Thymus (tissue), 11 donors: ENCODE data around the gene SECTM1. TPM values are rescaled to one million over a fixed set of nuclear protein-coding genes. Genes with fewer than 3 reads are reported as not detected.
"Not testable (repeated sequence)": the region's sequence is repeated elsewhere in the genome, so short reads cannot be mapped to it uniquely, and the experiment has no call there.

Experiments
- DNase-seq, 9 donors: peaks; one replicate each; pipeline ENCODE4 v3.0.0-alpha.2; 2013; ENCODE audit warnings: low spot score in 9 of 9, low read depth in 6 of 9, missing footprints in 1 of 9
- H3K27ac ChIP-seq, 2 donors: one replicate each; pipeline ENCODE4 v1.5.1; 2013; ENCODE audit warnings: control low read depth in 1 of 2, low read depth in 1 of 2, low read length in 1 of 2, mild to moderate bottlenecking in 1 of 2, moderate library complexity in 1 of 2
- H3K27me3 ChIP-seq, 2 donors: one replicate each; pipeline ENCODE4 v1.5.1; 2013; ENCODE audit warnings: low read length in 1 of 2; ENCODE audit not compliant: control insufficient read depth in 2 of 2, insufficient read depth in 1 of 2
- H3K36me3 ChIP-seq, 2 donors: one replicate each; pipeline ENCODE4 v1.5.1; 2013; ENCODE audit warnings: low read length in 1 of 2, mild to moderate bottlenecking in 1 of 2, moderate library complexity in 1 of 2; ENCODE audit not compliant: control insufficient read depth in 2 of 2, insufficient read depth in 2 of 2
- H3K4me1 ChIP-seq, 2 donors: one replicate each; pipeline ENCODE4 v1.5.1; 2013; ENCODE audit warnings: low read length in 2 of 2; ENCODE audit not compliant: control insufficient read depth in 2 of 2, insufficient read depth in 2 of 2
- H3K4me3 ChIP-seq, 2 donors: one replicate each; pipeline ENCODE4 v1.5.1; 2013; ENCODE audit warnings: low read length in 2 of 2, control low read depth in 1 of 2, mild to moderate bottlenecking in 1 of 2
- H3K9me3 ChIP-seq, 2 donors: one replicate each; pipeline ENCODE4 v1.5.1; 2013; ENCODE audit warnings: low read length in 1 of 2, mild to moderate bottlenecking in 1 of 2; ENCODE audit not compliant: control insufficient read depth in 2 of 2, insufficient read depth in 1 of 2
- WGBS: extraction: QIAGEN DNeasy Blood & Tissue Kit; methylation state at CpG from one replicate; pipeline ENCODE4 v1.1.7; 2013; 5-methylcytosine and 5-hydroxymethylcytosine counted together
- polyA plus RNA-seq: library from polyadenylated mRNA; stranded (reverse); fragments of 200-250 nt; gene quantifications from one replicate; pipeline ENCODE4 v1.2.3, GENCODE V29; 2013
- total RNA-seq: library from RNA; stranded (reverse); fragments of 120-200 nt; gene quantifications from one replicate; pipeline ENCODE4 v1.2.4, GENCODE V29; 2013
- donor health status: healthy.

Gene SECTM1
- total and polyA plus RNA-seq, 2 donors = 7.5 to 11.7 TPM

DNA sequence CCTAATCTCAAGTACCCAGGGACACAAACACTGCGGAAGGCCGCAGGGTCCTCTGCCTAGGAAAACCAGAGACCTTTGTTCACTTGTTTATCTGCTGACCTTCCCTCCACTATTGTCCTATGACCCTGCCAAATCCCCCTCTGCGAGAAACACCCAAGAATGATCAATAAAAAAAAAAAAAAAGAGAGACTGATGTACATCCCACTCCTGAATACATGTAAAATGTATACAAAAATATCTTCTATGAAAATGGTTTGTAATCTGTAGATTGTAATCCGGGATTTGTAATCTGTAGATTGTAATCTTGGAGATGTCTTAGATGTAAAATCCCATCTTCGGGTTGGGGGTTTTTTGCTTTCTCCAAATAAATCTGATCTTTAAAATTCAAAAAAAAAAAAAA lies 43.7 kb upstream of the SECTM1 start:
- H3K4me3 ChIP-seq, H3K36me3 ChIP-seq, H3K27ac ChIP-seq, DNase-seq, H3K9me3 ChIP-seq, H3K4me1 ChIP-seq: not testable (repeated sequence)
- 57% methylated on average over 3 of the region's 5 CpGs for WGBS
- peaks cover 38 to 68% of the 10 kb centered on the region in 2 donors for H3K27me3 ChIP-seq

DNA sequence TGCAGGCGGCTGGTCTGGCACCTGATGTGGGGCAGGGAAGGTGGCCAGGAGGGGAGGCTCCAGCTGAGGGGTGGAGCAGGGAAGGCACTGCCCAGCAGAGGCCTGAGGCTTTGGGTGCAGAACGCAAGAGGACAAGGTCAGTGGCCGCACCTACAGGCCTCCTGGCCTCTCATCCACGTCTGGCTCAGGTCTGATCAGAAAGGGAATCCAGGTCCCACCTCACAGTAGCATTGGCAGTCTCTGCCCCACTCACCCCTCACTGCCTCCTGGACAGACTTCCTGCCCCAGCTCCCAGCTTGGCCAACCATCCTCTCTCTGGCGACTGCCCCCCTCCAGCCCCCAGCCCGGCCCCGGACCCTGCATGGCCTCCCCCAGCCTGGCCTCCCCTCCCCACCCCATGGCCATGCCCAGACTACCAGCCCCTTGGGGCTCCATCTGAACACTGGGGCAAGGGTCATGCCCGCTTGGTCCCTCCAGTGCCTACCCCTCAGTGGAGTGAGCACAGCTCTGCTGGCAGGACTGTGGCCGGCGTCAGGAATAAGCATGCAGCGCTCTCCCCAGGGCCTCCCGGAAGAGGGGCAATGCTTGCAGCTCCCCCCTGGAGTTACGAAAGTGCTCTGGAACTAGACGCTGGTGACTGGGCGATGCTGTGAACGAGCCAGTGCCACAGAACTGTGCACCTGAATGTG lies 42.6 kb upstream of the SECTM1 start:
- H3K27me3 ChIP-seq = peaks cover 50 to 79% of the 10 kb centered on the region in 2 donors
- H3K4me3 ChIP-seq = no peak overlapping the region

DNA sequence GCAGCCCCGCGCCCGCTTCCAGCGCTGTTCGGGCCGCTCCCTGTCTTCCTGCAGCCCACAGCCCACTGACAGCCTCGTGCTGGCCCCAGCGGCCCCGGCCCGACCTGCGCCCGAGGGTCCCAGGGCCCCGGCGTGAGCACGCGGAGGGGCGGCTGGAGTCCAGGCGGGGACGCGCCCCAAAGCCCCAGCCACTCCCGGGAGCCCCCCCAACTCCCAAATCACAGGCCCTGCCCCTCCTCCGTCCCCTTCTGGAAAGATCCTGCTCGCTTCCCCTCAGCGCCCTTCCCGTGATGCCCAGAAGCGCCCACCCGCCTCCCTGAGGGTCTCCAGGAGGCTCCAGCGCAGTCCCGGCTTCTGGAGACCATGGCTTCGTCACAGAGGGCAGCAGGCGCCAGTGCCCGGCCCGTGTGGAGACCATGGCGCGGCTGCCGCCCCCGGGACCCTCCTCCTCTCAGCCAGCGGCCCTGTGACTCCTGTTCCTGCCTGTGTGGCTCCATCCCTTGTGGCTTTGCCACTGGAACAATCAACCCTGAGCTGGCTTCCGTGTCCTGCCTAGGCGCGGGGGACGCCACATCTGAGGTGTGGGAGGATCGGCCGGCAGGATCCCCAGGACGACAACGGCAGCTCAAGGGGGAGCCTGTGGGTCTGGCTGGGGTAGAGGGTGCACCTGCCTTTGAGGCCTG lies 41.9 kb upstream of the SECTM1 start:
- H3K9me3 ChIP-seq = no peaks in the 10 kb centered on the region
- H3K36me3 ChIP-seq = no peaks in the 10 kb centered on the region
- H3K27ac ChIP-seq = no peak overlapping the region
- 69% methylated on average over 46 of the region's 46 CpGs for WGBS
- H3K27me3 ChIP-seq = peaks cover 56 to 85% of the 10 kb centered on the region in 2 donors
- H3K4me1 ChIP-seq = peaks cover 0 to 8% of the 10 kb centered on the region in 2 donors
- DNase-seq = no peak
- H3K4me3 ChIP-seq = no peak overlapping the region

More for the DNA sequence above, 42.6 kb upstream of the SECTM1 start:
- no peaks in the 10 kb centered on the region for H3K9me3 ChIP-seq
- H3K27ac ChIP-seq = no peak overlapping the region
- no peaks in the 10 kb centered on the region for H3K36me3 ChIP-seq
- H3K4me1 ChIP-seq = peaks cover 0 to 3% of the 10 kb centered on the region in 2 donors
- 81% methylated on average over 16 of the region's 16 CpGs for WGBS
- DNase-seq = no peak

DNA sequence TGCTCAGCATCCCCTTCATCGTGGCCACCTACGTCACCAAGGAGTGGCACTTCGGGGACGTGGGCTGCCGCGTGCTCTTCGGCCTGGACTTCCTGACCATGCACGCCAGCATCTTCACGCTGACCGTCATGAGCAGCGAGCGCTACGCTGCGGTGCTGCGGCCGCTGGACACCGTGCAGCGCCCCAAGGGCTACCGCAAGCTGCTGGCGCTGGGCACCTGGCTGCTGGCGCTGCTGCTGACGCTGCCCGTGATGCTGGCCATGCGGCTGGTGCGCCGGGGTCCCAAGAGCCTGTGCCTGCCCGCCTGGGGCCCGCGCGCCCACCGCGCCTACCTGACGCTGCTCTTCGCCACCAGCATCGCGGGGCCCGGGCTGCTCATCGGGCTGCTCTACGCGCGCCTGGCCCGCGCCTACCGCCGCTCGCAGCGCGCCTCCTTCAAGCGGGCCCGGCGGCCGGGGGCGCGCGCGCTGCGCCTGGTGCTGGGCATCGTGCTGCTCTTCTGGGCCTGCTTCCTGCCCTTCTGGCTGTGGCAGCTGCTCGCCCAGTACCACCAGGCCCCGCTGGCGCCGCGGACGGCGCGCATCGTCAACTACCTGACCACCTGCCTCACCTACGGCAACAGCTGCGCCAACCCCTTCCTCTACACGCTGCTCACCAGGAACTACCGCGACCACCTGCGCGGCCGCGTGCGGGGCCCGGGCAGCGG lies 41.2 kb upstream of the SECTM1 start:
- Histone ChIP-seq H3K9me3 (no peaks in the 10 kb centered on the region), H3K36me3 (no peaks in the 10 kb centered on the region), H3K4me3 (no peak overlapping the region), H3K27me3 (peaks cover 61 to 88% of the 10 kb centered on the region in 2 donors), H3K4me1 (peaks cover 0 to 11% of the 10 kb centered on the region in 2 donors), H3K27ac (no peak overlapping the region)
- WGBS = 35% methylated on average over 79 of the region's 79 CpGs
- no peak for DNase-seq

DNA sequence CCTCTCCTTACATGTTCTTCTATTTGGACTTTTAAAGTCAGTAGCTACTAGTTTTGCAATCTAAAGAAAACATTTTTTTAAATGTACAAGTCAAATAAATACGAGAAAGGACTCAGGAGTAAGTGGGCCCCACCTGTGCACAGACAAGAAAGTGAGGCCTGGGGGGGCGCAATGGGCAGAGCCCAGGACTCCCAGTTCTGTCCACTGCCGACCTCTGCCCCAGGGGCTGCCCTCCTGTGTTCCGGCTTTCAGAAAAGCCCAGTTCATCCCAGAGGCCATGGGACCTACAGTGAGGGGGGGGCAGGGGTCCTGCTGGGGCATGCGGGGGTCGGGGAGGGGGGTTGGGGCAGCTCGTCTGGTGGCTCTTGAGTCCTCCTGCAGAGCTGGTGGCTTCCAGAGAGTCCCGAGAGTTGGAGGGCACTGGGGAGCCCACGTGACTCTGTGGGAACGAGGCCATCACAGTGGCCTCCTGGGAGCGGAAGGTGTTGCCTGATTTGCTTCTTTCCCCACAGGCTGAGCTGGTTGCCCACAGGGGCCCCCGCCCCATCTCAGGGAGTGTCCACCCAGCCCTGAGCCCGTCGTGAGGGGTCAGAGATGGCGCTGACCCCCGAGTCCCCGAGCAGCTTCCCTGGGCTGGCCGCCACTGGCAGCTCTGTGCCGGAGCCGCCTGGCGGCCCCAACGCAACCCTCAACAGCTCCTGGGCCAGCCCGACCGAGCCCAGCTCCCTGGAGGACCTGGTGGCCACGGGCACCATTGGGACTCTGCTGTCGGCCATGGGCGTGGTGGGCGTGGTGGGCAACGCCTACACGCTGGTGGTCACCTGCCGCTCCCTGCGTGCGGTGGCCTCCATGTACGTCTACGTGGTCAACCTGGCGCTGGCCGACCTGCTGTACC lies 40.4 kb upstream of the SECTM1 start:
- Histone ChIP-seq H3K4me1 (peaks cover 0 to 11% of the 10 kb centered on the region in 2 donors), H3K36me3 (no peaks in the 10 kb centered on the region), H3K9me3 (no peaks in the 10 kb centered on the region), H3K27ac (no peak overlapping the region), H3K27me3 (peaks cover 62 to 90% of the 10 kb centered on the region in 2 donors), H3K4me3 (no peak overlapping the region)
- no peak for DNase-seq
- 93% methylated on average over 37 of the region's 37 CpGs for WGBS

DNA sequence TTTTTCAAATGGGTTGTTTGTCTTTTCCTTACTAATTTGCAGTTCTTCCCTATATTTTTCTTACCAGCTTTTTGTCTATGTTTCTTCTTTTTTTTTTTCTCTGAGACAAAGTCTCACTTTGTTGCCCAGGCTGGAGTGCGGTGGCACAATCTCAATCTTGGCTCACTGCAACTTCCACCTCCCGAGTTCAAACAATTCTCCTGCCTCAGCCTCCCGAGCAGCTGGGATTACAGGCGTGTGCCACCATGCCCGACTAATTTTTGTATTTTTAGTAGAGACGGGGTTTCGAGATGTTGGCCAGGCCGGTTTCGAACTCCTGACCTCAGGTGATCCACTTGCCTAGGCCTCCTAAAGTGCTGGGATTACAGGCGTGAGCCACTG lies 39.5 kb upstream of the SECTM1 start:
- H3K9me3 ChIP-seq, H3K4me3 ChIP-seq, H3K27ac ChIP-seq, DNase-seq, H3K36me3 ChIP-seq: not testable (repeated sequence)
- peaks cover 0 to 11% of the 10 kb centered on the region in 2 donors for H3K4me1 ChIP-seq
- peaks cover 62 to 81% of the 10 kb centered on the region in 2 donors for H3K27me3 ChIP-seq
- WGBS = 91% methylated on average over 10 of the region's 10 CpGs

DNA sequence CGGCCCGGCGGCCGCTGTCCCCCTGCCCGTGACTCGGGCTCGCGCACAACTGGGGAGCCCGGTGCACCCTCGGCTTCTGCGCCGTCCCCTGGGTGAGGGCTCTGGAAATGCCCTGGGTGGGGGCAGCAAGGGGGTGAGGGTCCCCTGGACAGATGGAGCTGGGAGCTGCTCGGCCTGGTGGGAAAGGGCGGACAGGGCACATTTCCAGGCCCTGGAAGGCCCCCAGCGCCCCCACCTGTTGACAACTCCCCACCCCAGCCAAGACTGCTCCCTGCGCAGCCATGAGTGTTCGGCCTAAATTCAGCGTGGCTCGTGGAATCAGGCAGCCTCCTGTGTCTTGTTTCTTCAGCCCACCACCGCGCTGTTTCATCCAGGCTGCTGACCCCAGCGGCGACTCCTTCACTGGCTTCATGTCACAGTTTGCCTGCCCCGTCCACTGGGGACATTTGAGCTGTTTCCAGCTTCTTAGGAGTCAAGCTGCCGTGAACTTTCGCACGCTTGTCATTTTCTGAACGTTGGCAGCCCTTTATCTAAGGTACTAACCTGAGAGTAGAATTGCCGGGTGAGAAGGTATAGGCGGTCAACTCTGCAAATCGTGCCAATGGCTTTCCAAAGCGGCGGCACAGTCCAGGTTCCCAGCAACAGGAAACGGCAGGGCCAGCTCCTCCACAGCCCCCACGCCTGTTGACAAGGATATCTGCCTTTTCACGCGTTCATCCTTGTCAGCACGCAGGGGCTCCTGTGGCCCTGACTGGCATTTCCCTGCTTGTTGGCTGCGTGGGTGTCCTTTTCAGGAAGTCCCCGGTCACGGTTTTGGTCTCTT lies 38.9 kb upstream of the SECTM1 start:
- H3K4me1 ChIP-seq = peaks cover 0 to 13% of the 10 kb centered on the region in 2 donors
- no peak overlapping the region for H3K4me3 ChIP-seq
- H3K27ac ChIP-seq = no peak overlapping the region
- no peaks in the 10 kb centered on the region for H3K36me3 ChIP-seq
- WGBS = 39% methylated on average over 41 of the region's 41 CpGs
- no peak for DNase-seq
- no peaks in the 10 kb centered on the region for H3K9me3 ChIP-seq
- peaks cover 62 to 80% of the 10 kb centered on the region in 2 donors for H3K27me3 ChIP-seq
